Measurements from ENCODE around the gene KCNJ6.
A peak's percentile ranks its signal among the peaks of the same experiment; 100 is the strongest.
"Not testable (repeated sequence)": the region's sequence is repeated elsewhere in the genome, so short reads cannot be mapped to it uniquely, and the experiment has no call there.

KCNJ6 gene

GRCh38 chr21:37916310-37917051 is at the start of gene KCNJ6:
Gene KCNJ6, minus strand, starts transcription at chr21:37916457. Its CDS starts 75,775 bp downstream, at chr21:37840682.
- DNase-seq, result peak; percentile 54

- DNase-seq, result no peak
Observed at GRCh38 chr21:37965088-37965805, 49.0 kb upstream of the KCNJ6 start.

GRCh38 chr21:37958537-37958936 is 42.3 kb upstream of the KCNJ6 start:
- DNase-seq, result no peak

GRCh38 chr21:37956772-37957171 is 40.5 kb upstream of the KCNJ6 start:
- DNase-seq, result no peak

- no peak for DNase-seq
Observed at GRCh38 chr21:37945036-37945435, 28.8 kb upstream of the KCNJ6 start.

- DNase-seq, result no peak
Observed at GRCh38 chr21:37944496-37944895, 28.2 kb upstream of the KCNJ6 start.

GRCh38 chr21:37940691-37941090 is 24.4 kb upstream of the KCNJ6 start:
- DNase-seq, result no peak

GRCh38 chr21:37939838-37940237 is 23.6 kb upstream of the KCNJ6 start:
- no peak for DNase-seq

GRCh38 chr21:37939251-37939650 is 23.0 kb upstream of the KCNJ6 start:
- no peak for DNase-seq

GRCh38 chr21:37937668-37938067 is 21.4 kb upstream of the KCNJ6 start:
- no peak for DNase-seq

- no peak for DNase-seq
Observed at GRCh38 chr21:37936010-37936785, 19.9 kb upstream of the KCNJ6 start.

- DNase-seq, result no peak
Observed at GRCh38 chr21:37932936-37933335, 16.7 kb upstream of the KCNJ6 start.

GRCh38 chr21:37927711-37928110 is 11.5 kb upstream of the KCNJ6 start:
- DNase-seq, result peak; percentile 27

- peak; percentile 36 for DNase-seq
Observed at GRCh38 chr21:37921091-37921490, 4.8 kb upstream of the KCNJ6 start.

GRCh38 chr21:37920302-37920701 is 4.0 kb upstream of the KCNJ6 start:
- not testable (repeated sequence) for DNase-seq

- peak; percentile 64 for DNase-seq
Observed at GRCh38 chr21:37917612-37918011, 1.4 kb upstream of the KCNJ6 start.

- no peak for DNase-seq
Observed at GRCh38 chr21:37915941-37916309, 332 bp downstream of the KCNJ6 start.

- DNase-seq, result peak; percentile 17
Observed at GRCh38 chr21:37915497-37915911, 753 bp downstream of the KCNJ6 start.

- DNase-seq, result no peak
Observed at GRCh38 chr21:37912616-37913015, 3.6 kb downstream of the KCNJ6 start.

GRCh38 chr21:37909936-37910335 is 6.3 kb downstream of the KCNJ6 start:
- no peak for DNase-seq

- no peak for DNase-seq
Observed at GRCh38 chr21:37908691-37909090, 7.6 kb downstream of the KCNJ6 start.

GRCh38 chr21:37907076-37907475 is 9.2 kb downstream of the KCNJ6 start:
- peak; percentile 11 for DNase-seq

GRCh38 chr21:37905291-37905690 is 11.0 kb downstream of the KCNJ6 start:
- no peak for DNase-seq

GRCh38 chr21:37904856-37905255 is 11.4 kb downstream of the KCNJ6 start:
- peak; percentile 26 for DNase-seq
